Psoas muscle (tissue), 8 donors: Measurements from ENCODE around the gene PAQR7. TPM values are rescaled to one million over a fixed set of nuclear protein-coding genes. Genes with fewer than 3 reads are reported as not detected.

Source experiments
- ATAC-seq, 4 donors: fragments of 200-7000 bp; cut with Tn5 transposase; one replicate each; pipeline ENCODE4 v1.9.1; 2020; ENCODE audit warnings: moderate library complexity in 3 of 4, mild to moderate bottlenecking in 2 of 4
- DNase-seq, 2 donors: peaks; one replicate each; pipeline ENCODE4 v3.0.0-alpha.2; 2020
- H3K27ac ChIP-seq: fragments of 200-600 bp; one replicate; pipeline ENCODE4 v1.8.0; 2022
- H3K27me3 ChIP-seq, 3 donors: fragments of 200-600 bp in 1 of 3; one replicate each; pipeline versions ENCODE4 v1.6.1 to v1.8.0; 2013 to 2022; ENCODE audit warnings: low read length in 2 of 3, mild to moderate bottlenecking in 2 of 3, moderate library complexity in 1 of 3; ENCODE audit not compliant: insufficient read depth in 3 of 3
- H3K36me3 ChIP-seq, 2 donors: fragments of 200-600 bp in 1 of 2; one replicate each; pipeline versions ENCODE4 v1.6.1 to v1.8.0; 2013 to 2022; ENCODE audit warnings: low read depth in 1 of 2, mild to moderate bottlenecking in 1 of 2, moderate library complexity in 1 of 2; ENCODE audit not compliant: insufficient read depth in 1 of 2
- H3K4me1 ChIP-seq: fragments of 200-600 bp; one replicate; pipeline ENCODE4 v1.8.0; 2022
- H3K4me3 ChIP-seq: fragments of 200-600 bp; one replicate; pipeline ENCODE4 v1.8.0; 2022; ENCODE audit warnings: mild to moderate bottlenecking
- H3K9me3 ChIP-seq: fragments of 200-600 bp; one replicate; pipeline ENCODE4 v1.8.0; 2022
- CTCF ChIP-seq: fragments of 200-600 bp; IDR thresholded peaks from one replicate; pipeline ENCODE4 v1.8.0; 2022; ENCODE audit warnings: antibody characterized with exemption
- WGBS, 3 donors: extraction: QIAGEN DNeasy Blood & Tissue Kit; methylation state at CpG; one replicate each; pipeline versions ENCODE4 v1.1.6 to v1.1.7; 2013; 5-methylcytosine and 5-hydroxymethylcytosine counted together
- intact Hi-C, 2 donors: fragments of 100-400 bp; cut with DNase I; formaldehyde crosslinking; loops; one replicate each; pipeline versions ENCODE4 v1.11.0 to v1.14.2; 2022
- polyA plus RNA-seq, 3 donors: library from polyadenylated mRNA; stranded (reverse); fragments of 200-250 nt; gene quantifications; one replicate each; pipeline ENCODE4 v1.2.3, GENCODE V29; 2013
- total RNA-seq, 4 donors: library from RNA; stranded (reverse); fragmentation: NEBNext Ultra II Directional in 2 of 4; extraction: Animal tissue kit (Norgen Biotek cat#: 25700) in 2 of 4; gene quantifications; one replicate each; pipeline versions ENCODE4 v1.2.1 to v1.2.4, GENCODE V29; 2021 to 2023
- donor health status: healthy with polysubstance abuse.
- donor health status: DM: no; HTN: no; CAD: no; lungs with moderate emphysema.
- donor health status: Bipolar disorder and iron deficiency.
- donor health status: healthy.
- donor health status: DM: yes; HTN: yes; CAD: no.
- donor health status: DM: no; HTN: no; CAD: no.
- donor health status: DM: no; HTN: no; CAD: no.
- donor health status: DM: yes; HTN: yes; CAD: no.

The PAQR7 gene
- total and polyA plus RNA-seq, 7 donors, result 2.1 to 3.7 (median 2.3) TPM

GRCh38 chr1:25918615-25919014 lies 43.1 kb upstream of the PAQR7 start:
- ATAC-seq (no peak), DNase-seq (no peak)
- H3K9me3 ChIP-seq, result no peaks in the 10 kb centered on the region
- TF ChIP-seq CTCF, result no peak
- peaks cover 0 to 13% (median 0%) of the 10 kb centered on the region in 3 donors for H3K27me3 ChIP-seq
- 88 to 93% (median 89%) methylated on average over 11 of the region's 11 CpGs for WGBS, 3 donors
- H3K36me3 ChIP-seq, result no peaks in the 10 kb centered on the region
- H3K4me3 ChIP-seq, result no peak overlapping the region
- H3K27ac ChIP-seq, result no peak overlapping the region
- intact Hi-C loops, result no loop called here
- peaks cover 6% of the 10 kb centered on the region for H3K4me1 ChIP-seq

GRCh38 chr1:25917996-25918395 lies 42.5 kb upstream of the PAQR7 start:
- 28 to 38% (median 31%) methylated on average over 5 of the region's 5 CpGs for WGBS, 3 donors
- peaks cover 1% of the 10 kb centered on the region for H3K4me1 ChIP-seq
- no peak overlapping the region for H3K4me3 ChIP-seq
- no peaks in the 10 kb centered on the region for H3K36me3 ChIP-seq
- TF ChIP-seq CTCF, result no peak
- no peaks in the 10 kb centered on the region for H3K9me3 ChIP-seq
- DNase-seq, result no peak
- no peak for ATAC-seq
- H3K27me3 ChIP-seq, result peaks cover 0 to 9% (median 0%) of the 10 kb centered on the region in 3 donors
- intact Hi-C loops, result no loop called here
- no peak overlapping the region for H3K27ac ChIP-seq

DNA sequence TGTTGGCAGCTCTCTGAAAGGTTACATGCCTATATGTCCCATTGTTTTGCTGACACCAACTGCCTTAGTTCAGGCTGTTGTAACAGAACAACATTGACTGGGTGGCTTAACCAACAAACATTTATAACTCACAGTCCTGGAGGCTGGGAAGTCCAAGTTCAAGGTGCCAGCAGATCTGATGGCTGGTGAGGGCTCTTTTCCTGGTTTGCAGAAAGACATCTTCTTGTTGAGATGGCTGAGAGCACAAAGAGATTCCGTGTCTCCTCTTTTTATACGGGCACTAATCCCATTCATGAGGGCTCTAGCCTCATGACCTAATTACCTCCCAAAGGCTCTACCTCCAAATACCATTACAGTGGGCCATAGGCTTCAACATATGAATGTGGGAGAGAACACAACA lies 41.0 kb upstream of the PAQR7 start:
- TF ChIP-seq CTCF, result no peak
- H3K27me3 ChIP-seq, result no peaks in the 10 kb centered on the region
- DNase-seq (no peak), ATAC-seq (no peak)
- intact Hi-C loops, result no loop called here
- H3K36me3 ChIP-seq, result no peaks in the 10 kb centered on the region
- H3K4me3 ChIP-seq, result no peak overlapping the region
- WGBS, 3 donors, result 88 to 90% (median 90%) methylated on average over 2 of the region's 2 CpGs
- no peaks in the 10 kb centered on the region for H3K4me1 ChIP-seq
- H3K27ac ChIP-seq, result no peak overlapping the region
- H3K9me3 ChIP-seq, result no peaks in the 10 kb centered on the region

DNA sequence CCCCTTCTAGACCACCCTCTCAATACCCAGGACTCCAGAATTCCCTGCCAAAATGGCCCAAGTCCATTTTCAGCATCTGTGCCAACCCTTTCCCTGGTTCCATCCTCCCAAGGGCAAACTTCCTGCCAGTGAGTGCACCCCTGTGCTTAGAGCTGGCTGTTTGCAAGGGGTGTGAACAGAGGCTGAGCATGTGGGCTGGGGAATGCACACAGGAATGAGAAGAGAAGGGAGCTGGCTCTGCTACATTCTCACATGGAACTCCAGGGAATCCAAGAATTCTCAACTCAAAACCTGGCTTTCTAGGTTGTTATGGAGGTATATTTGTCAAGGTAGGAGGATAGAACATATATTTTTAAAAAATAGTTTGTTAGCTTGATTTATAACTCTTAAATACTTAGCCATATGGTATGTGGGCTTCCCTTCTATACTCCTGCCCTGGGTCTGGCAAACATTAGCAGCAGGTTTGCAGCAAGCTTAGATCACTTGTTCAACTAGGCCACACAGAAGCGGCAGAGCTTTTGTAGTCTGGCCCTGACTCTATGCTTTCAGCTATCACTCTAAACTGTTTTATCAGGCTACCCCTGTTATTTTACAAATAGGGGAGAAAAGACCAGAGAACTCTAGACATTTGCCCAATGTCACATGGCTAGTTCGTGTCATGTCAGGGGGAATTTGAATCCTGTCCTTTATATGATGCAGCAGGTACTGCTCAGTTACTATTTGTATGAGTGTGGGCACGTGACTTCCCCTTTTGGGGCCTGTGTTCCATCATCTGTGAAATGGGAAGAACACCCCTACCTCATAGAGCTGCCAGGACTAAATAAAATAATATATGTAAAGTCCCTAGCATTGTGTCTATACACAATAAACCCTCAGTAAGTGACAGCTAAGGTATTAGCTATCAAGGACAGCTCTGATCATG lies 38.8 kb upstream of the PAQR7 start:
- no peaks in the 10 kb centered on the region for H3K4me1 ChIP-seq
- no peaks in the 10 kb centered on the region for H3K36me3 ChIP-seq
- TF ChIP-seq CTCF, result no peak
- no peak overlapping the region for H3K4me3 ChIP-seq
- no peaks in the 10 kb centered on the region for H3K27me3 ChIP-seq
- ATAC-seq (no peak), DNase-seq (no peak)
- intact Hi-C loops, result no loop called here
- H3K9me3 ChIP-seq, result no peaks in the 10 kb centered on the region
- 92 to 97% (median 94%) methylated on average over 3 of the region's 3 CpGs for WGBS, 3 donors
- no peak overlapping the region for H3K27ac ChIP-seq
